Measurements from ENCODE around the gene PFKP.
"Not testable (repeated sequence)": the region's sequence is repeated elsewhere in the genome, so short reads cannot be mapped to it uniquely, and the experiment has no call there.

PFKP gene

GRCh38 chr10:3103646-3104045, 36.3 kb downstream of the PFKP start:
- TF ChIP-seq TAF1 (IDR thresholded peaks at IDR 0.05; ENCODE audit: low read depth, low read length) (no peak), PAX5 (IDR thresholded peaks at IDR 0.05; ENCODE audit: insufficient read depth, low read length, severe bottlenecking) (no peak), SPI1 (IDR thresholded peaks at IDR 0.05; ENCODE audit: low read depth, low read length) (no peak), POLR2A (IDR thresholded peaks at IDR 0.05; ENCODE audit: low read depth, low read length) (no peak), POLR2AphosphoS5 (IDR thresholded peaks at IDR 0.05; ENCODE audit: low read depth, low read length) (no peak), POU2F2 (IDR thresholded peaks at IDR 0.05; ENCODE audit: low read depth, low read length) (no peak)
- DNase-seq (ENCODE audit: insufficient read length, low spot score) (no peak), FAIRE-seq (no peak)

GRCh38 chr10:3104251-3104918, 37.0 kb downstream of the PFKP start:
- TF ChIP-seq TAF1 (IDR thresholded peaks at IDR 0.05; ENCODE audit: low read depth, low read length) (no peak), POLR2AphosphoS5 (IDR thresholded peaks at IDR 0.05; ENCODE audit: low read depth, low read length) (no peak), PAX5 (IDR thresholded peaks at IDR 0.05; ENCODE audit: insufficient read depth, low read length, severe bottlenecking) (no peak), POU2F2 (IDR thresholded peaks at IDR 0.05; ENCODE audit: low read depth, low read length) (no peak), SPI1 (IDR thresholded peaks at IDR 0.05; ENCODE audit: low read depth, low read length) (no peak), POLR2A (IDR thresholded peaks at IDR 0.05; ENCODE audit: low read depth, low read length) (no peak)
- FAIRE-seq = no peak
- no peak for DNase-seq (ENCODE audit: insufficient read length, low spot score)

GRCh38 chr10:3105166-3105565, 37.8 kb downstream of the PFKP start:
- DNase-seq (ENCODE audit: insufficient read length, low spot score) (no peak), FAIRE-seq (no peak)
- TF ChIP-seq POU2F2 (IDR thresholded peaks at IDR 0.05; ENCODE audit: low read depth, low read length) (no peak), SPI1 (IDR thresholded peaks at IDR 0.05; ENCODE audit: low read depth, low read length) (no peak), POLR2AphosphoS5 (IDR thresholded peaks at IDR 0.05; ENCODE audit: low read depth, low read length) (no peak), TAF1 (IDR thresholded peaks at IDR 0.05; ENCODE audit: low read depth, low read length) (no peak), PAX5 (IDR thresholded peaks at IDR 0.05; ENCODE audit: insufficient read depth, low read length, severe bottlenecking) (no peak), POLR2A (IDR thresholded peaks at IDR 0.05; ENCODE audit: low read depth, low read length) (no peak)

GRCh38 chr10:3105905-3106304, 38.6 kb downstream of the PFKP start:
- no peak for FAIRE-seq
- no peak for DNase-seq (ENCODE audit: insufficient read length, low spot score)
- TF ChIP-seq PAX5 (IDR thresholded peaks at IDR 0.05; ENCODE audit: insufficient read depth, low read length, severe bottlenecking) (no peak), SPI1 (IDR thresholded peaks at IDR 0.05; ENCODE audit: low read depth, low read length) (no peak), POLR2A (IDR thresholded peaks at IDR 0.05; ENCODE audit: low read depth, low read length) (no peak), POLR2AphosphoS5 (IDR thresholded peaks at IDR 0.05; ENCODE audit: low read depth, low read length) (no peak), TAF1 (IDR thresholded peaks at IDR 0.05; ENCODE audit: low read depth, low read length) (no peak), POU2F2 (IDR thresholded peaks at IDR 0.05; ENCODE audit: low read depth, low read length) (no peak)

- FAIRE-seq = not testable (repeated sequence)
Measured at GRCh38 chr10:3106328-3106727, 39.0 kb downstream of the PFKP start.

GRCh38 chr10:3106928-3107425, 39.6 kb downstream of the PFKP start:
- TF ChIP-seq POLR2A (IDR thresholded peaks at IDR 0.05; ENCODE audit: low read depth, low read length) (no peak), POLR2AphosphoS5 (IDR thresholded peaks at IDR 0.05; ENCODE audit: low read depth, low read length) (no peak), SPI1 (IDR thresholded peaks at IDR 0.05; ENCODE audit: low read depth, low read length) (no peak), PAX5 (IDR thresholded peaks at IDR 0.05; ENCODE audit: insufficient read depth, low read length, severe bottlenecking) (no peak), POU2F2 (IDR thresholded peaks at IDR 0.05; ENCODE audit: low read depth, low read length) (no peak), TAF1 (IDR thresholded peaks at IDR 0.05; ENCODE audit: low read depth, low read length) (no peak)
- FAIRE-seq = no peak
- no peak for DNase-seq (ENCODE audit: insufficient read length, low spot score)

More at GRCh38 chr10:3106328-3106727, 39.0 kb downstream of the PFKP start:
- not testable (repeated sequence) for DNase-seq (ENCODE audit: insufficient read length, low spot score)

- FAIRE-seq (no peak), DNase-seq (ENCODE audit: insufficient read length, low spot score) (no peak)
- no peak for TF ChIP-seq PAX5 (IDR thresholded peaks at IDR 0.05; ENCODE audit: insufficient read depth, low read length, severe bottlenecking)
- TF ChIP-seq POLR2A (IDR thresholded peaks at IDR 0.05; ENCODE audit: low read depth, low read length) = no peak
- no peak for TF ChIP-seq POLR2AphosphoS5 (IDR thresholded peaks at IDR 0.05; ENCODE audit: low read depth, low read length)
- TF ChIP-seq SPI1 (IDR thresholded peaks at IDR 0.05; ENCODE audit: low read depth, low read length) = no peak
- no peak for TF ChIP-seq POU2F2 (IDR thresholded peaks at IDR 0.05; ENCODE audit: low read depth, low read length)
- no peak for TF ChIP-seq TAF1 (IDR thresholded peaks at IDR 0.05; ENCODE audit: low read depth, low read length)
Measured at GRCh38 chr10:3107426-3107961, 40.1 kb downstream of the PFKP start.

GRCh38 chr10:3108033-3108432, 40.7 kb downstream of the PFKP start:
- TF ChIP-seq SPI1 (IDR thresholded peaks at IDR 0.05; ENCODE audit: low read depth, low read length) = no peak
- no peak for TF ChIP-seq POU2F2 (IDR thresholded peaks at IDR 0.05; ENCODE audit: low read depth, low read length)
- TF ChIP-seq POLR2A (IDR thresholded peaks at IDR 0.05; ENCODE audit: low read depth, low read length) = no peak
- TF ChIP-seq PAX5 (IDR thresholded peaks at IDR 0.05; ENCODE audit: insufficient read depth, low read length, severe bottlenecking) = no peak
- no peak for TF ChIP-seq POLR2AphosphoS5 (IDR thresholded peaks at IDR 0.05; ENCODE audit: low read depth, low read length)
- no peak for DNase-seq (ENCODE audit: insufficient read length, low spot score)
- FAIRE-seq = no peak

GRCh38 chr10:3108575-3109105, 41.3 kb downstream of the PFKP start:
- TF ChIP-seq POLR2A (IDR thresholded peaks at IDR 0.05; ENCODE audit: low read depth, low read length) = no peak
- TF ChIP-seq POLR2AphosphoS5 (IDR thresholded peaks at IDR 0.05; ENCODE audit: low read depth, low read length) = no peak
- TF ChIP-seq TAF1 (IDR thresholded peaks at IDR 0.05; ENCODE audit: low read depth, low read length) = no peak
- no peak for TF ChIP-seq PAX5 (IDR thresholded peaks at IDR 0.05; ENCODE audit: insufficient read depth, low read length, severe bottlenecking)
- no peak for TF ChIP-seq POU2F2 (IDR thresholded peaks at IDR 0.05; ENCODE audit: low read depth, low read length)
- no peak for TF ChIP-seq SPI1 (IDR thresholded peaks at IDR 0.05; ENCODE audit: low read depth, low read length)
- DNase-seq (ENCODE audit: insufficient read length, low spot score) (no peak), FAIRE-seq (no peak)

Data from GM12891 (cell line).